Measurements from ENCODE around the gene FPGT. TPM values are rescaled to one million over a fixed set of nuclear protein-coding genes. Genes with fewer than 3 reads are reported as not detected.

The FPGT gene
- total and polyA plus RNA-seq, 2 donors from 2014 or later = 8.0 to 23.0 TPM

DNA sequence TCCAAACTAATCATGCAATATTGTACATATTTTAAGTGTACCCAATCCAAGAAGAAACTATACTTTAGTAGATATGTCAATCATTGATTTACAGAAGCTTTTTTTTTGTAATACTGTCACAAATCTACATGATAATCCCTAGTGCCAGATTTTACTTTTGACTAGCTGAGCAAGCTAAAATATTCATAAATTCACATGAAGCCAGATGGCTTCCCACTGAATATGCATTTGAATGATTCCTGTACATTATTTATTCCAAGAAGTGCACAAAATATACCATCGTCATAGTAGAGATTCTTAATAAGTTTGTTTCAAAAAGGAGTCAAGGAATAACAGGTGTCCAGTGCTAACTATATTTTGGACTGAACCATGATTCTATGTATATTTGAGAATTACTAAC is 17.2 kb downstream of the FPGT start:
- intact Hi-C loops (cut with DNase I) = no loop called here
- TF ChIP-seq, protein P1, sequence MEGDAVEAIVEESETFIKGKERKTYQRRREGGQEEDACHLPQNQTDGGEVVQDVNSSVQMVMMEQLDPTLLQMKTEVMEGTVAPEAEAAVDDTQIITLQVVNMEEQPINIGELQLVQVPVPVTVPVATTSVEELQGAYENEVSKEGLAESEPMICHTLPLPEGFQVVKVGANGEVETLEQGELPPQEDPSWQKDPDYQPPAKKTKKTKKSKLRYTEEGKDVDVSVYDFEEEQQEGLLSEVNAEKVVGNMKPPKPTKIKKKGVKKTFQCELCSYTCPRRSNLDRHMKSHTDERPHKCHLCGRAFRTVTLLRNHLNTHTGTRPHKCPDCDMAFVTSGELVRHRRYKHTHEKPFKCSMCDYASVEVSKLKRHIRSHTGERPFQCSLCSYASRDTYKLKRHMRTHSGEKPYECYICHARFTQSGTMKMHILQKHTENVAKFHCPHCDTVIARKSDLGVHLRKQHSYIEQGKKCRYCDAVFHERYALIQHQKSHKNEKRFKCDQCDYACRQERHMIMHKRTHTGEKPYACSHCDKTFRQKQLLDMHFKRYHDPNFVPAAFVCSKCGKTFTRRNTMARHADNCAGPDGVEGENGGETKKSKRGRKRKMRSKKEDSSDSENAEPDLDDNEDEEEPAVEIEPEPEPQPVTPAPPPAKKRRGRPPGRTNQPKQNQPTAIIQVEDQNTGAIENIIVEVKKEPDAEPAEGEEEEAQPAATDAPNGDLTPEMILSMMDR (IDR thresholded peaks at IDR 0.05; ENCODE audit: borderline replicate concordance, extremely low read depth, insufficient read depth) = no peak
- Histone ChIP-seq H3K4me1 (ENCODE audit: control insufficient read depth in 2 of 3, insufficient read depth in 2 of 3, low read depth in 1 of 3, low read length in 3 of 3) (no peaks in the 10 kb centered on the region), H3K9ac (ENCODE audit: low read length in 3 of 3) (no peak overlapping the region), H3K4me3 (ENCODE audit: low read length in 3 of 3) (no peak overlapping the region), H3K27ac (ENCODE audit: low read depth in 2 of 2, low read length in 2 of 2) (no peak overlapping the region), H3K9me3 (ENCODE audit: control insufficient read depth in 2 of 3, insufficient read depth in 1 of 3, low read length in 3 of 3) (no peaks in the 10 kb centered on the region), H3K36me3 (ENCODE audit: control insufficient read depth in 2 of 3, insufficient read depth in 3 of 3, low read length in 3 of 3) (no peaks in the 10 kb centered on the region), H3K27me3 (ENCODE audit: control insufficient read depth, insufficient read depth, low read length) (no peaks in the 10 kb centered on the region)
- DNase-seq = no peak
- no peak for FAIRE-seq

DNA sequence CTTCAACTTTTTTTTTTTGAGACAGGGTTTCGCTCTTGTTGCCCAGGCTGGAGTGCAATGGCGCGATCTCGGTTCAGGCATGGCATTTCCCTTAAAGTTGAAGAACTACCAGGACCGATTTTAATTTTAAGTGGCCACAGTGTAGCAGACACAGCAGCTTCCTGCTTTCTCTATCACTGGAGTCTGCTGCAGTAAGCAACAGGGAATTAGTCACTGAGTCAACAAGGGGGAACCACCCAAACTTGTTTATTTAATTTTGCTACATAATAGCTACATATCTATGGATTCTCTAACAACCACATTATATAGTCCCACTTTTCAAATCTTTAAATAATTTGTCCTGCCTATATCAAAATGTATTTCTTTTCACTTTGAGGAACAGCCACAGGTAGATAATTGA is 24.7 kb downstream of the FPGT start:
- DNase-seq = no peak
- no peak overlapping the region for H3K27ac ChIP-seq (ENCODE audit: low read depth in 2 of 2, low read length in 2 of 2)
- H3K27me3 ChIP-seq (ENCODE audit: control insufficient read depth, insufficient read depth, low read length) = no peaks in the 10 kb centered on the region
- no peaks in the 10 kb centered on the region for H3K36me3 ChIP-seq (ENCODE audit: control insufficient read depth in 2 of 3, insufficient read depth in 3 of 3, low read length in 3 of 3)
- H3K4me3 ChIP-seq (ENCODE audit: low read length in 3 of 3) = no peak overlapping the region
- TF ChIP-seq, protein P1 (IDR thresholded peaks at IDR 0.05; ENCODE audit: borderline replicate concordance, extremely low read depth, insufficient read depth) = no peak
- no peak overlapping the region for H3K9ac ChIP-seq (ENCODE audit: low read length in 3 of 3)
- FAIRE-seq = no peak
- H3K4me1 ChIP-seq (ENCODE audit: control insufficient read depth in 2 of 3, insufficient read depth in 2 of 3, low read depth in 1 of 3, low read length in 3 of 3) = no peaks in the 10 kb centered on the region
- intact Hi-C loops (cut with DNase I) = no loop called here
- H3K9me3 ChIP-seq (ENCODE audit: control insufficient read depth in 2 of 3, insufficient read depth in 1 of 3, low read length in 3 of 3) = peaks cover 0 to 6% (median 2%) of the 10 kb centered on the region in 3 donors

DNA sequence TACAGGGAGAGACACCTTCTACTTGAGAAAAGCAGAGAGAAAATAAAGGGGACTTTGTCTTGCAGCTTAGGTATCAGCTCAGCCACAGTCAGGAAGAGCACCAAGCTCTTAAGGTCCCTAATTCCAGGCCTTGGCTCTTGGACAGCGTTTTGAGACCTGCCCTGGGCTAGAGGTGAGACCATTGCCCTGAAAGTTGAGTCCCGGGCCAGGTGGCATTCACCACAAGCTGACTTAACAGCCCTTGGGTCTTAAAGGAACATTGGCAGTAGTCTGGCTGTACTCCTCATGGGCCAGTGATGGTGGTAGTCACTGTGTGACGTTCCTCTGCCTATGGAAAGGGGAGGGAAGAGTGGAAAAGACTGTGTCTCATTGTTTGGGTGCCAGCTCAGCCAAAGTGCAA is 25.4 kb downstream of the FPGT start:
- DNase-seq (no peak), FAIRE-seq (no peak)
- Histone ChIP-seq H3K9me3 (ENCODE audit: control insufficient read depth in 2 of 3, insufficient read depth in 1 of 3, low read length in 3 of 3) (peaks cover 0 to 8% (median 2%) of the 10 kb centered on the region in 3 donors), H3K27ac (ENCODE audit: low read depth in 2 of 2, low read length in 2 of 2) (no peak overlapping the region), H3K27me3 (ENCODE audit: control insufficient read depth, insufficient read depth, low read length) (no peaks in the 10 kb centered on the region), H3K4me3 (ENCODE audit: low read length in 3 of 3) (no peak overlapping the region), H3K9ac (ENCODE audit: low read length in 3 of 3) (no peak overlapping the region), H3K4me1 (ENCODE audit: control insufficient read depth in 2 of 3, insufficient read depth in 2 of 3, low read depth in 1 of 3, low read length in 3 of 3) (no peaks in the 10 kb centered on the region), H3K36me3 (ENCODE audit: control insufficient read depth in 2 of 3, insufficient read depth in 3 of 3, low read length in 3 of 3) (no peaks in the 10 kb centered on the region)
- TF ChIP-seq, protein P1 (IDR thresholded peaks at IDR 0.05; ENCODE audit: borderline replicate concordance, extremely low read depth, insufficient read depth) = no peak
- intact Hi-C loops (cut with DNase I) = no loop called here

DNA sequence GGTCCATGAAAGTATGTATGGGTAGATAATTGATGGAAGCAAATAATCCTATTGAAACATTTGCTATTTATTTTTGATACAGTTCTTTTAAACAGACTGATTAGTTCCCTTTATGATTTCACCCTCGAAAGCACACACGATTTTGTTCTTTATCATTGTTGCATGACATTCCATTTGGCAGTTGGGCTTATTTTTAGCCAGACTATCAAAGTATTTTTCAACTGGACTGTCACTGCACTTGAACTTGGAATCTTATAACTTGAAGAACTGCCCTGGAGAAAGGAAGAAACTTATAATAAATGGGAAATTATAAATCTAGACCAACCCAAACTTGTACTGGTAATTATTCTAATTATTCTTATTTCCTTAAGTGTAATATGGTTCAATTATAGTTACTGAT is 37.1 kb downstream of the FPGT start, which contains the start of gene TNNI3K:
TNNI3K (plus strand) TSS at position 235 of the 400 bp plus-strand sequence; CDS start at position 300, 65 bp downstream.
- intact Hi-C loops (cut with DNase I) = no loop called here
- TF ChIP-seq, protein P1 (IDR thresholded peaks at IDR 0.05; ENCODE audit: borderline replicate concordance, extremely low read depth, insufficient read depth) = no peak
- Histone ChIP-seq H3K9me3 (ENCODE audit: control insufficient read depth in 2 of 3, insufficient read depth in 1 of 3, low read length in 3 of 3) (no peaks in the 10 kb centered on the region), H3K9ac (ENCODE audit: low read length in 3 of 3) (no peak within 1 kb of the TSS), H3K27me3 (ENCODE audit: control insufficient read depth, insufficient read depth, low read length) (no peaks in the 10 kb centered on the region), H3K4me3 (ENCODE audit: low read length in 3 of 3) (no peak within 1 kb of the TSS), H3K36me3 (ENCODE audit: control insufficient read depth in 2 of 3, insufficient read depth in 3 of 3, low read length in 3 of 3) (no peaks in the 10 kb centered on the region), H3K27ac (ENCODE audit: low read depth in 2 of 2, low read length in 2 of 2) (no peak within 1 kb of the TSS), H3K4me1 (ENCODE audit: control insufficient read depth in 2 of 3, insufficient read depth in 2 of 3, low read depth in 1 of 3, low read length in 3 of 3) (no peaks in the 10 kb centered on the region)
- FAIRE-seq = no peak
- DNase-seq = no peak

Measured in kidney (tissue), 14 donors.